Esophagus muscularis mucosa (tissue), 4 donors: ENCODE data around the gene TRAFD1. TPM values are rescaled to one million over a fixed set of nuclear protein-coding genes. Genes with fewer than 3 reads are reported as not detected.
A peak's percentile ranks its signal among the peaks of the same experiment; 100 is the strongest.

Experiments
- DNase-seq: peaks from one replicate; pipeline ENCODE4 v3.0.0-alpha.2; 2017; ENCODE audit errors: extremely low spot score
- H3K27ac ChIP-seq, 4 donors: fragments of 200-600 bp; sonication (generic); replicated peaks in 1 of 4; 1 replicate in 3 of 4; 2 replicates in 1 of 4; pipeline ENCODE4 v1.5.1; 2016 to 2019; ENCODE audit warnings: mild to moderate bottlenecking in 1 of 4
- H3K27me3 ChIP-seq, 4 donors: fragments of 200-600 bp; sonication (generic); one replicate each; pipeline versions ENCODE4 v1.5.1 to v1.6.0; 2016 to 2019
- H3K36me3 ChIP-seq, 4 donors: fragments of 200-600 bp; sonication (generic); one replicate each; pipeline ENCODE4 v1.5.1; 2016 to 2019
- H3K4me1 ChIP-seq, 4 donors: fragments of 200-600 bp; sonication (generic); one replicate each; pipeline ENCODE4 v1.5.1; 2016 to 2019
- H3K4me3 ChIP-seq, 4 donors: fragments of 200-600 bp; sonication (generic); 1 replicate in 2 of 4; 2 replicates in 2 of 4; pipeline ENCODE4 v1.5.1; 2016 to 2019; ENCODE audit warnings: mild to moderate bottlenecking in 4 of 4, moderate library complexity in 1 of 4
- H3K9me3 ChIP-seq, 4 donors: fragments of 200-600 bp; sonication (generic); 1 replicate in 3 of 4; 2 replicates in 1 of 4; pipeline ENCODE4 v1.5.1; 2016 to 2019
- POLR2A ChIP-seq: fragments of 450-650 bp; IDR thresholded peaks from one replicate; pipeline ENCODE4 v1.6.1; 2017; ENCODE audit warnings: antibody characterized with exemption, moderate library complexity, mild to moderate bottlenecking, low read depth
- POLR2AphosphoS5 ChIP-seq, 2 donors: sonication (generic); formaldehyde crosslinking; IDR thresholded peaks; one replicate each; pipeline ENCODE4 v1.6.1; 2017; ENCODE audit warnings: antibody characterized with exemption in 2 of 2
- WGBS: methylation state at CpG from one replicate; pipeline ENCODE4 v1.1.5; 2018; 5-methylcytosine and 5-hydroxymethylcytosine counted together
- intact Hi-C: fragments of 100-400 bp; cut with DNase I; formaldehyde crosslinking; loops from one replicate; pipeline ENCODE4 v1.15.1; 2023
- small RNA-seq, 3 donors: library from RNA; depleted of rRNA; stranded (forward); fragments of <200 nt; gene quantifications; one replicate each; pipeline ENCODE3, GENCODE V24; 2016
- total RNA-seq, 4 donors: library from RNA; depleted of rRNA; stranded (reverse); fragments of >200 nt; gene quantifications; one replicate each; pipeline versions ENCODE4 v1.1.0 to v1.2.1, GENCODE V29; 2016
- TF ChIP-seq, protein P1 (sequence below), 3 experiments: fragments of 200-600 bp in 2 of 3; fragments of 450-650 bp in 1 of 3; sonication (generic) in 2 of 3; IDR thresholded peaks; one replicate each; pipeline ENCODE4 v1.5.1; 2017 to 2019; ENCODE audit warnings: antibody characterized with exemption in 3 of 3, mild to moderate bottlenecking in 2 of 3, moderate library complexity in 1 of 3

The TRAFD1 gene
- total RNA-seq, 4 donors from 2014 or later: 27.2 to 37.4 (median 30.6) TPM

DNA sequence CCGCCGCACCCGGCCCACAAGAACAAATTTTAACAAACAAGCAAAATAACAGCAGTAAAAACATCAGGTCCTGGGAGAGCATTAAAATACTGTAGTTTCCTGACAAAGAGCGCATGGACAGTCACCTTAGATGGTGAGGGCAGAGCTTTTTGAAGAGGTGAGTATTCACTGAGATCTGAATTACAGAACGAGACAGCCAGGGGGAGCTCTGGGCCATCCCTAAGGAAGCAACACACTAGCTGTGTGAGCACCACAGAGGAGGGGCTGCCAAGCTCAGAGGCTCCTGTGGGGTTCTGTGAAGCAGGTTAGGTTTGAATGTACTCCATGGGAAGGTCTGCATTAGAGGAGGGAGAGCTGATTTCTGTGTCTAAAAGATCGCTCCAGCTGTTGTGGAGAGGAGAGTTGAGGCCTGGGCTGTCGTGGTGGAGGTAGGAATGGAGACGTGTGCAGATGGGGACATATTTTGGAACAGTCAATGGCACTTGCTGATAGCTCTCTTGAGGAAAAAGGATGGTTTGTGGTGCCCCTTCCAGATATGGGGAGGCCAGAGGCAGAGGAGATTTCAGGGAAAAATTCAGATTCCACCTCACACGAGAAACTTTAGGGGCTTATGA, 72.9 kb downstream of the TRAFD1 start:
- Histone ChIP-seq H3K27ac (no peak overlapping the region), H3K27me3 (no peaks in the 10 kb centered on the region), H3K9me3 (no peaks in the 10 kb centered on the region), H3K4me1 (no peaks in the 10 kb centered on the region), H3K4me3 (no peak overlapping the region), H3K36me3 (peaks cover 36 to 99% (median 84%) of the 10 kb centered on the region in 4 donors)
- intact Hi-C loops: loop anchor here (10.0 kb wide), 1 partner anchor 187 kb away; the partner anchor contains the start of gene HECTD4
- DNase-seq: no peak
- WGBS: 84% methylated on average over 9 of the region's 9 CpGs
- TF ChIP-seq, protein P1, sequence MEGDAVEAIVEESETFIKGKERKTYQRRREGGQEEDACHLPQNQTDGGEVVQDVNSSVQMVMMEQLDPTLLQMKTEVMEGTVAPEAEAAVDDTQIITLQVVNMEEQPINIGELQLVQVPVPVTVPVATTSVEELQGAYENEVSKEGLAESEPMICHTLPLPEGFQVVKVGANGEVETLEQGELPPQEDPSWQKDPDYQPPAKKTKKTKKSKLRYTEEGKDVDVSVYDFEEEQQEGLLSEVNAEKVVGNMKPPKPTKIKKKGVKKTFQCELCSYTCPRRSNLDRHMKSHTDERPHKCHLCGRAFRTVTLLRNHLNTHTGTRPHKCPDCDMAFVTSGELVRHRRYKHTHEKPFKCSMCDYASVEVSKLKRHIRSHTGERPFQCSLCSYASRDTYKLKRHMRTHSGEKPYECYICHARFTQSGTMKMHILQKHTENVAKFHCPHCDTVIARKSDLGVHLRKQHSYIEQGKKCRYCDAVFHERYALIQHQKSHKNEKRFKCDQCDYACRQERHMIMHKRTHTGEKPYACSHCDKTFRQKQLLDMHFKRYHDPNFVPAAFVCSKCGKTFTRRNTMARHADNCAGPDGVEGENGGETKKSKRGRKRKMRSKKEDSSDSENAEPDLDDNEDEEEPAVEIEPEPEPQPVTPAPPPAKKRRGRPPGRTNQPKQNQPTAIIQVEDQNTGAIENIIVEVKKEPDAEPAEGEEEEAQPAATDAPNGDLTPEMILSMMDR (IDR thresholded peaks at IDR 0.05): peak; percentile 28 to 53 (median 33)
- TF ChIP-seq POLR2AphosphoS5 (IDR thresholded peaks at IDR 0.05): no peak

DNA sequence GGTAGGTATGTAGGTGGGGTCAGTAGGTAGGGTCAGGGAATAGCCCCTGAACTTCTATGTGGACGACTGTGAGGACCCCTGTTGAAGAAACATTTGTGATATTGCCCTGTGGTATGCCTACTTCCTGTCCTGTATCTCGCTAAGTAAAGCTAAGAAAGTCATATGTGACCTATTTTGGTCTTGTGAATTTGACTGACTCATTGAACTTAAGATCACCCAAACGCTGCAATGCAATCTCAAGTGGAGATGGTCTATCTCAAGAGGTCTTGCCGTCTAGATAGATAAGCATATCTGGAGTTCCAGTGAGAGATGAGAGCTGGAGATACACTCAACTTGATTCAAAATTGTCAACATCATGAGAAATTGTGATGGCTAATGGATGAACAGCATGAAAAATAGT, 73.8 kb downstream of the TRAFD1 start:
- H3K27me3 ChIP-seq: no peaks in the 10 kb centered on the region
- 75% methylated on average over 4 of the region's 4 CpGs for WGBS
- H3K9me3 ChIP-seq: no peaks in the 10 kb centered on the region
- H3K4me1 ChIP-seq: no peaks in the 10 kb centered on the region
- TF ChIP-seq POLR2AphosphoS5 (IDR thresholded peaks at IDR 0.05) (no peak), POLR2A (no peak)
- TF ChIP-seq, protein P1 (IDR thresholded peaks at IDR 0.05): no peak
- no peak overlapping the region for H3K27ac ChIP-seq
- no peak for DNase-seq
- H3K36me3 ChIP-seq: peaks cover 36 to 99% (median 84%) of the 10 kb centered on the region in 4 donors
- H3K4me3 ChIP-seq: no peak overlapping the region
- intact Hi-C loops: loop anchor here (10.0 kb wide), 1 partner anchor 186 kb away; the partner anchor contains the start of gene HECTD4

Small RNAs within 50 kb of the gene (small RNA-seq; reads per million reads assigned to genes)
- gene RF00019: 0 reads per million in 3 donors

Other genes with a start within 250 kb of the TRAFD1 start
- 1 to 10 TPM; 3.5 to 8.4 (median 7.5) TPM for gene TMEM116, start 112.4 kb upstream of the TRAFD1 start, total RNA-seq
- gene ERP29, start 112.1 kb upstream of the TRAFD1 start, total RNA-seq: 10 to 100 TPM; 33.5 to 35.3 (median 34.9) TPM
- gene NAA25, start 16.8 kb upstream of the TRAFD1 start, total RNA-seq: 10 to 100 TPM; 11.9 to 18.7 (median 13.2) TPM